ENCODE results near the gene CHI3L1. TPM values are rescaled to one million over a fixed set of nuclear protein-coding genes. Genes with fewer than 3 reads are reported as not detected.
"Not testable (repeated sequence)": the region's sequence is repeated elsewhere in the genome, so short reads cannot be mapped to it uniquely, and the experiment has no call there.

Gene CHI3L1
- total RNA-seq = not detected

DNA sequence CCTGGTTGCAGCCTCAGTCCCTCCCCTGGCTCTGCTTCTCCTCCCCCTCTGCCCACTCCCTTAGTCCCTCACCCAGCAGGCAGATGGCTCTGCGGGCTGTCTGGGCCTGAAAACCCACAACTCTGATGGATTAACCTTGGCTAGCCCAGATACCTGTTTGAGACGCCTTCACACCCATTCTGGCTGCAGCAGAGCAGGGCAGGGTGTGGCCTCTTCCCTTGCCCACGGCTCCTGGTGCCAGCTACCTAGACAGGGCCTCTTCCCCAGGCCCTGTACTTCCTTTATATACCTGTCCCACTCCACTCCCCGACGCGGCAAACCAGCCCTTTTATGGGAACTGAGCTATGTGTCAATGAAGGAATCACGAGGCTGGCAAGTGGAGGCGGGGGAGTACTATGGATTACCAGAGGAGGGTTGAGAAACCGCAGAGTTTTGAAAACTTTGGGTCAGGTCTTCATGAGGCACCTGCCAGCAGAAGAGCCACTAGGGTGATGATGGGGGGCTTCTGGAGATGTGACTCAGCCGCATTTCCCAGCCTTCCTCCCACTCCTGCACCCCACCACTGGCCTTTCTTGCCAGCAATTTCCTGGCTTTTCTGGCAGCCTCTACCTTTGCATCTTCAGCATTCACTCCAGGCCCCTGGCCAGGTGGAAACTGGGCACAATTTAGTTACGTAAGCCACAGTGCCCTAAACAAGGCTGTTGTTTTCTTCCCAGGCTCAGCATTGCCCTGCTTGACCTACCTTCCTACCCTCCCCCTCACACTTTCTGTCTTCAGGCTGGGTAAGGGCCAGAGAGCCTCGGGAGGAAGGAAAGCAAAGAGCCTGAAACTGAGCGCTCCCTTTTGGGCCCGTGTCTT is at the start of gene CHI3L1:
Gene CHI3L1 (minus strand): TSS at position 259 of the 858 bp plus-strand sequence. CDS start 81 bp downstream, at position 178.
- H3K27me3 Mint-ChIP-seq = no peaks in the 10 kb centered on the region
- no peak within 1 kb of the TSS for H3K27ac Mint-ChIP-seq
- no peaks in the 10 kb centered on the region for H3K9me3 Mint-ChIP-seq
- no peak within 1 kb of the TSS for H3K4me3 Mint-ChIP-seq
- no peaks in the 10 kb centered on the region for H3K36me3 Mint-ChIP-seq
- DNase-seq = no peak
- H3K4me1 Mint-ChIP-seq = peaks cover 2% of the 10 kb centered on the region

DNA sequence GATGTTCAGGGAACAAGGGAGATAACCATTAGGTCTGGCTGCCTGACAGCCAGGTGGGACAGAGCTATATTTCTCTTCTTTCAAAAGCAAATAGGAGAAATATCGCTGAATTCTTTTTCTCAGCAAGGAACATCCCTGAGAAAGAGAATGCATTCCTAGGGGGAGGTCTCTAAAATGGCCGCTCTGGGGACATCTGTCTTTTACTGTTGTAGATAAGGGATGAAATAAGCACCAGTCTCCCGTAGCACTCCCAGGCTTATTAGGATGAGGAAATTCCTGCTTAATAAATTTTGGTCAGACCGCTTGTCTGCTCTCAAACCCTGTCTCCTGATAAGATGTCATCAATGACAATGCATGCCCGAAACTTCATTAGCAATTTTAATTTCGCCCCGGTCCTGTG is 48.4 kb upstream of the CHI3L1 start:
- Mint-ChIP-seq H3K27me3 (peaks cover 15% of the 10 kb centered on the region), H3K9me3 (peaks cover 25% of the 10 kb centered on the region)
- not testable (repeated sequence) for H3K4me3 Mint-ChIP-seq, H3K4me1 Mint-ChIP-seq, DNase-seq, H3K36me3 Mint-ChIP-seq, H3K27ac Mint-ChIP-seq

DNA sequence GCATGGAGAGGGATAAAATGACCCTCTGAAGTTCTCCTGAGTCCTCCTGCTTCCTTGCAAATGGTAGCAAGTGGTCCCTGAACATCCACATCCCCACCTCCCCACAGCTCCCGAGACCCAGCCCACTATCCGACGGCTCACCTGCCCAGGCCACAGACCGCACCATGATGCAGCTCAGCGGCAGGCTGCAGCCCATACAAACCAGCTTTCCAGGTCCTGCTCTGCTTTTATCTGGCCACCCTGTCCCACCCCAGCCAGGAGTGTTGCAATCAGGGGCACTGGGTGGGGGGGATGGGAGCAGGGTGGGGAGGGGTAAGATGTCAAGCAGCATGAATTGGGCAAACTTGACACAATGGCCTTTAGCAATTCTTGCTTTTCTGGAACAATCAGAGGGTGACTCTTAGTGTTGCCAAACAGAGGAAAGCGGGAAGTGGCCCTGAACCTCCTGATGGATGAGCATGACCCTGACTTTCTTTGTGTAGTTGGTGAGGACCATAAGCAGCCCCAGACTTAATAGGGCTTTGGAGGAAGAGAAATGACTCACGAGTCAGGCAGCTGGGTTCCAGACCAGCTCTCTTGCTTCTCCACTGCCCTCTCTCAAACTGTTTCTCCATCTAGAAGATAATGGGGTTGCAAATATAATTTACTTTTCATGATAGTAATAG is 43.1 kb upstream of the CHI3L1 start, which contains the start of gene CHIT1:
Gene CHIT1 (minus strand): TSS at position 203 of the 665 bp plus-strand sequence. CDS start 37 bp downstream, at position 166.
- Mint-ChIP-seq H3K9me3 (peaks cover 8% of the 10 kb centered on the region), H3K4me1 (no peaks in the 10 kb centered on the region), H3K27me3 (peaks cover 15% of the 10 kb centered on the region), H3K36me3 (peaks cover 4% of the 10 kb centered on the region), H3K27ac (no peak within 1 kb of the TSS), H3K4me3 (no peak within 1 kb of the TSS)
- DNase-seq = no peak

DNA sequence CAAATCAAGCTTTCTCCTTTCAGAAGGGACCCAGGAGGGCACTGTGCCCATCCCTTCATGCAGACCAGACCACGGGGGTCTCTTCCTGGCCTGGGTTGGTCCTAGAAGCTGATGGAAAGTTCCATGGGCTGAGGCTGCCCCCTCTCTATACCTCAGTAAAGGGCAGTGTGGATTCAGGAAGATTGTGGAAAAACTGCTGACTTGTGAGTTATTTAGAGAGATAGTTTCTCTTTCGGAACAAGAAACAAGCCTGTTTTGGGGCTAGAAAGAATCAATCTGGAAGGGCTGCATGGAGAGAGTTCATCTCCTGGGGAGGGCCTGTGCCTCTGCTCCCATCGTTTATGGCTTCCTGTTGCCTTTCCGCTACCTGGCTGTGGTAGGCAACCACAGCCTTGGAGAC is 42.2 kb upstream of the CHI3L1 start:
- peaks cover 11% of the 10 kb centered on the region for H3K27me3 Mint-ChIP-seq
- DNase-seq = no peak
- no peak overlapping the region for H3K4me3 Mint-ChIP-seq
- H3K36me3 Mint-ChIP-seq = peaks cover under 1% of the 10 kb centered on the region
- no peak overlapping the region for H3K27ac Mint-ChIP-seq
- H3K4me1 Mint-ChIP-seq = no peaks in the 10 kb centered on the region
- peaks cover 2% of the 10 kb centered on the region for H3K9me3 Mint-ChIP-seq

- DNase-seq = no peak
- Mint-ChIP-seq H3K27me3 (peaks cover 6% of the 10 kb centered on the region), H3K4me3 (no peak overlapping the region), H3K9me3 (no peaks in the 10 kb centered on the region), H3K36me3 (no peaks in the 10 kb centered on the region), H3K27ac (no peak overlapping the region), H3K4me1 (no peaks in the 10 kb centered on the region)
These were observed 41.0 kb upstream of the CHI3L1 start for GRCh38 chr1:203227371-203228083.

GRCh38 chr1:203225071-203225470 is 38.6 kb upstream of the CHI3L1 start:
- H3K9me3 Mint-ChIP-seq = no peaks in the 10 kb centered on the region
- no peaks in the 10 kb centered on the region for H3K36me3 Mint-ChIP-seq
- no peak overlapping the region for H3K4me3 Mint-ChIP-seq
- DNase-seq = no peak
- no peaks in the 10 kb centered on the region for H3K27me3 Mint-ChIP-seq
- no peaks in the 10 kb centered on the region for H3K4me1 Mint-ChIP-seq
- no peak overlapping the region for H3K27ac Mint-ChIP-seq

- no peaks in the 10 kb centered on the region for H3K36me3 Mint-ChIP-seq
- H3K4me1 Mint-ChIP-seq = no peaks in the 10 kb centered on the region
- no peak overlapping the region for H3K4me3 Mint-ChIP-seq
- H3K27me3 Mint-ChIP-seq = no peaks in the 10 kb centered on the region
- no peaks in the 10 kb centered on the region for H3K9me3 Mint-ChIP-seq
- no peak overlapping the region for H3K27ac Mint-ChIP-seq
- DNase-seq = no peak
These were observed 36.7 kb upstream of the CHI3L1 start for GRCh38 chr1:203223012-203223775.

DNA sequence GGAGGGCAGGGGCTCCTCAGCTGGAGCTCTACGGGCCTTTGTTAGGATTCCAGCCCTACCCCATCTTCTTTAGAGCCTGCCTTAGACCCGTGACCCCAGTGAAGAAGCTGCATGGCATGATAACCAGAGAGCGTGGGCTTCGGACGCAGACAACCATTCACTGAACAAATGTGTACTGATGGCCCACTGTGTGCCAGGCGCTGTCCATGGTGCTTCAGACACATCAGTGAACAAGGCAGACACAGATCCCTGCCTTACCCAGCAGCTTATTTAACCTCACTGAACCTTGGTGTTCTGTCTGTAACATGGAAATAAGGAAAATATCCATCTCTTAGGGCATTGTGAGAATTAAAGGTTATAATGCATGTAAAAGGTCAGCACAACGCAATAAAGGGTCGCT is 33.4 kb upstream of the CHI3L1 start:
- H3K27ac Mint-ChIP-seq = no peak overlapping the region
- H3K4me1 Mint-ChIP-seq = no peaks in the 10 kb centered on the region
- H3K36me3 Mint-ChIP-seq = no peaks in the 10 kb centered on the region
- DNase-seq = no peak
- H3K4me3 Mint-ChIP-seq = no peak overlapping the region
- H3K9me3 Mint-ChIP-seq = no peaks in the 10 kb centered on the region
- H3K27me3 Mint-ChIP-seq = peaks cover 4% of the 10 kb centered on the region

DNA sequence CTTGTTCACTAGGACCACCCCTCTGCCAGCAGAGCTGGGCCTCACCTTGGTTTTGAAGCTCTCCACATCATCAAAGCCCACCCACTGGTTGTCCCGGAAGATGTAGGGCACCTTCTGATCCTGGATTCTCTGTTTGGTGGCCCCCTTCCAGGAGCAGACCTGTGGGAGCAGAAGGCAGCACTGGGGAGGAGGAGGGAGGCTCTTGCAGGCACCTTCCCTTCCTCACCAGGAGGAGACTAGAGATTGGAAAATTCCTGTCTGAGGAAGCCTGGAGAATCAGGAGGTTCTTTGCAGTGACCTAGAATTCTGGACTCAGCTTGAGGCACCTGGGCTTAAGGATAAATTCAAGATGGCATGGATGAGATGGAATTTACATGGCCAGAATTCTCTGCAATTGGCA is 32.7 kb upstream of the CHI3L1 start:
- no peak for DNase-seq
- Mint-ChIP-seq H3K4me3 (no peak overlapping the region), H3K4me1 (no peaks in the 10 kb centered on the region), H3K27ac (no peak overlapping the region), H3K9me3 (no peaks in the 10 kb centered on the region), H3K36me3 (no peaks in the 10 kb centered on the region), H3K27me3 (peaks cover 4% of the 10 kb centered on the region)

DNA sequence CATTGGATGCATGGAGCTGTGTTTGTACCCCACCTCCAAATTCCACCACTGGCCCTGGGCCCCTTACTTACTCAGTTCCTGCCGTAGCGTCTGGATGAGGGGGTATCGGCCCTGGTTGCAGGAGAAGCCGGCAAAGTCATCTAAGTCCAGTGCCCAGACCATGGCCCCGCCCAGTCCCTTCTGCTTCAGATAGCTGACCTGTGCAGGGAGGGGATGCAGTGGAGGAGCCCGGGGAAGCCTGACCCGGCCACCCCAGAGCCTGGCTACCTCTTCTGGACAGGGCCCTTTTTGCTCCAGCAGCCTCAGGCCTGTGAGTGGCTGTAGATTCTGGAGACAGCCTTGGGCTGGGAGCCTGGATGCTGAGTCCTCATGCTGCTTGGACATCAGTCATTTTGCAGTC is 31.2 kb upstream of the CHI3L1 start:
- Mint-ChIP-seq H3K4me1 (no peaks in the 10 kb centered on the region), H3K36me3 (no peaks in the 10 kb centered on the region), H3K9me3 (no peaks in the 10 kb centered on the region), H3K4me3 (no peak overlapping the region), H3K27ac (no peak overlapping the region), H3K27me3 (peaks cover 4% of the 10 kb centered on the region)
- no peak for DNase-seq

- Mint-ChIP-seq H3K27me3 (peaks cover 4% of the 10 kb centered on the region), H3K9me3 (no peaks in the 10 kb centered on the region), H3K27ac (no peak overlapping the region), H3K4me3 (no peak overlapping the region), H3K4me1 (no peaks in the 10 kb centered on the region), H3K36me3 (no peaks in the 10 kb centered on the region)
- no peak for DNase-seq
These were observed 30.7 kb upstream of the CHI3L1 start for GRCh38 chr1:203217139-203217655.

GRCh38 chr1:203216274-203217138 is 30.0 kb upstream of the CHI3L1 start:
- H3K36me3 Mint-ChIP-seq = no peaks in the 10 kb centered on the region
- peaks cover 4% of the 10 kb centered on the region for H3K27me3 Mint-ChIP-seq
- no peak overlapping the region for H3K27ac Mint-ChIP-seq
- no peaks in the 10 kb centered on the region for H3K9me3 Mint-ChIP-seq
- no peak overlapping the region for H3K4me3 Mint-ChIP-seq
- peak; percentile 40 for DNase-seq
- H3K4me1 Mint-ChIP-seq = no peaks in the 10 kb centered on the region

DNA sequence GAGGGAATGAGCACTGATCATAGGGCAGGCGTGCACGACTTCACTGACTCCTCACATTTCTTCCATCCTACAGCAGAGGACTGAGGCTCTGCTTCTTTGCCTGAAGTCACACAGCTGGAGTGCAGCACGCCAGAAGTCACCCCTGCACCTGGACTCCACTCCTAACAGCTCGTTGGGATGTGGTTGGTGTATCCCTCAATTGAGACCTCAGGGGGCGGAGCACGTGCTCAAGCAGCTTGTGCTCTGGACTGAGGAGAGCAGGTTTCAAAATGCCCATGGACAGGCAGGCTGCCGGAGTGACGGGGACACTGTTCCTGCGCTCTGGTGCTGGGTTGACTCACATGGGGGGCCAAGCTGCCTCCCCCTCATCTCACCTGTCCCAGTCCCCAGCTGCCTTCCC is 29.1 kb upstream of the CHI3L1 start:
- Mint-ChIP-seq H3K4me1 (no peaks in the 10 kb centered on the region), H3K27ac (no peak overlapping the region), H3K9me3 (no peaks in the 10 kb centered on the region)

GRCh38 chr1:203214871-203215270 is 28.4 kb upstream of the CHI3L1 start:
- Mint-ChIP-seq H3K4me1 (no peaks in the 10 kb centered on the region), H3K27ac (no peak overlapping the region), H3K9me3 (no peaks in the 10 kb centered on the region), H3K27me3 (peaks cover 4% of the 10 kb centered on the region), H3K36me3 (no peaks in the 10 kb centered on the region), H3K4me3 (no peak overlapping the region)
- no peak for DNase-seq

More for the DNA sequence above, 29.1 kb upstream of the CHI3L1 start:
- H3K4me3 Mint-ChIP-seq = no peak overlapping the region
- DNase-seq = no peak
- H3K36me3 Mint-ChIP-seq = no peaks in the 10 kb centered on the region
- H3K27me3 Mint-ChIP-seq = peaks cover 4% of the 10 kb centered on the region

Measured in activated naive CD8-positive, alpha-beta T cell treated with anti-CD3 and anti-CD28 coated beads for 36 hours (primary cell).